ENCODE measurements around the gene AHCY.
"Not testable (repeated sequence)": the region's sequence is repeated elsewhere in the genome, so short reads cannot be mapped to it uniquely, and the experiment has no call there.

Gene AHCY

DNA sequence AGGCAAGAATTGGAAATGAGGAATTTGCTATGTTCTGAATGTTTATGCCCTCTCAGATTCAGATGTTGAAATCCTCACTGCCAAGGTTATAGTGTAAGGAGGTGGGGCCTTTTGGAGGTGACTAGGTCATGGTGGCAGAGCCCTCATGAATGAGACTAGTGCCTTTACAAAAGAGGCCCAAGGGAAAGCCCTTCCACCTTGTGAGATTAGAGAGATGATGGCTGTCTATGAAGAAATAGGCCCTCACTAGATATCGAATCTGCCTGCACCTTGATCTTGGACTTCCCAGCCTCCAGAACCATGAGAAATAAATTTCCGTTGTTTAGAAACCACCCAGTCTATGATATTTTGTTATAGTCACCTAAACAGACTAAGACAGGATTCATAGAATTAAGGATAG, 51.5 kb downstream of the AHCY start:
- DNase-seq (ENCODE audit: low read depth): no peak
- no peak for TF ChIP-seq CTCF (conservative IDR thresholded peaks at IDR 0.05; ENCODE audit: low read depth, low read length)

DNA sequence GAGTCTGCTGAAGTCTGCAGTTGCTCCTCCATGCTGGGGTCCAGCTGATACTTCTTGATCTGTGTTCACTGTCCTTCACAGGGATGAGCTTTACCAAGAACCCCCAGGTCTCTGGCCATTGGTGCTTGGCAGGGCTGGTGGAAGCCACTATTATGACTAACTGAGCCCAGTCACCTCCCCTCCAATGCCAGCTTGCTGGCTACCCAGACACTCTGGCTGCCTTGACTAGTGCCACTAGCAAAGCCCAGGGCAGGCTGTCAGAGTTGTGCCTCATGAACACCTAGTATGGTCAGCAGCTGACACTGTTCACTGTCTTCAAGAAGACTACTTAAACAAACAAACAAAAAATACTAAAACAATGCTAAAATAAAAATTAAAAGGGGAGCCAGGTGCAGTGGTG, 53.1 kb downstream of the AHCY start:
- TF ChIP-seq CTCF (conservative IDR thresholded peaks at IDR 0.05; ENCODE audit: low read depth, low read length): no peak
- no peak for DNase-seq (ENCODE audit: low read depth)
- no peak overlapping the region for H3K4me3 ChIP-seq (ENCODE audit: low read length)

More for the DNA sequence above, 51.5 kb downstream of the AHCY start:
- no peak overlapping the region for H3K4me3 ChIP-seq (ENCODE audit: low read length)

DNA sequence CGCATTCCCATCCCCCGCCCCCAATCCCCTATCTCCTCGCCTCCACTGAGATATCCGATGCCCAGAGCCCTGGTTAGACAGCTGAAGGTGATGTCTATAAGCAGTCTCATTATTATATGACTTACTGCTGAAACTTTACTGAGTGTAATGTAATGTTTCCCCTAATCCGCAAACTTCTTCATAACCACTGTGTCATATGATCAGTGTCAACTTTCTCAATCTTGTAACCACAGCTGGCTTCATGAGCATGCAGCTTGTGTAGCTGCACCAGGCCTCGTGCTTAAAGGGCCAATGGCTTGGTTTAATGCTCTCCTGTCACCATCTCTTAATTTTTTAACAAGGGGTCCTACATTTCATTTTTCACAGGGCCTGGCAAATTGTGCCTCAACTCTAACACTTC, 53.9 kb downstream of the AHCY start:
- no peak overlapping the region for H3K4me3 ChIP-seq (ENCODE audit: low read length)
- peak; percentile 43 for DNase-seq (ENCODE audit: low read depth)
- TF ChIP-seq CTCF (conservative IDR thresholded peaks at IDR 0.05; ENCODE audit: low read depth, low read length): no peak

GRCh38 chr20:34246126-34246626, 57.0 kb downstream of the AHCY start:
- TF ChIP-seq CTCF (conservative IDR thresholded peaks at IDR 0.05; ENCODE audit: low read depth, low read length): no peak

DNA sequence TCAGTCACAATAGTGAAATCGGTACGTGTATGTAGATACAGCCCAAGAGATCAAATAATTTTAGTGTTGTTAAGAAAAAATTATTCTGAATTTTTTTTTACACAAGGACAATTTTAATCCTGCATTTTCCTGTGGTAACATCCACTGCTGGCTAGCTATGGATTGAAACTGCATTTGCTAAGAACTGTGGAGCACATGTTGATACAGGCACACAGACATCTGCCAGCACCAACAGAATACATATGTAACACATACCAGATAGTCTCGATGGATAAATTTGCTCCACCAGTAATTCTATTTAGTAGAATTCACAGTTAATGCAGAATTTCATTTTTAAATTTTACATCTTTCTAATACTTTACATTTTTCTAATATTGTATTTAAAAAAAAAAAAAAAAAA, 59.8 kb downstream of the AHCY start:
- no peak for TF ChIP-seq CTCF (conservative IDR thresholded peaks at IDR 0.05; ENCODE audit: low read depth, low read length)
- no peak for DNase-seq (ENCODE audit: low read depth)
- H3K4me3 ChIP-seq (ENCODE audit: low read length): no peak overlapping the region

More at GRCh38 chr20:34246126-34246626, 57.0 kb downstream of the AHCY start:
- DNase-seq (ENCODE audit: low read depth): no peak
- no peak overlapping the region for H3K4me3 ChIP-seq (ENCODE audit: low read length)

- TF ChIP-seq CTCF (conservative IDR thresholded peaks at IDR 0.05; ENCODE audit: low read depth, low read length): no peak
- no peak overlapping the region for H3K4me3 ChIP-seq (ENCODE audit: low read length)
- DNase-seq (ENCODE audit: low read depth): no peak
Observed at GRCh38 chr20:34242879-34243278, 60.3 kb downstream of the AHCY start.

GRCh38 chr20:34242015-34242414, 61.1 kb downstream of the AHCY start:
- DNase-seq (ENCODE audit: low read depth); H3K4me3 ChIP-seq (ENCODE audit: low read length): not testable (repeated sequence)

Data from retinal pigment epithelial cell (primary cell).